ENCODE results near the gene CES4A. TPM values are rescaled to one million over a fixed set of nuclear protein-coding genes. Genes with fewer than 3 reads are reported as not detected.

Gene CES4A
- total and polyA plus RNA-seq, 2 of the 13 experiments (the other 11 are each of a cell fraction or from before 2014, with no cell fraction given) = 0.09 to 0.17 TPM

GRCh38 chr16:66947302-66948065, 40.9 kb upstream of the CES4A start (continued):
- 0 out of 2 replicates have a peak, but pooled peaks have one; percentile 18 for TF ChIP-seq HOMEZ (CRISPR knock-in tag; IDR thresholded peaks at IDR 0.05; ENCODE audit: low read depth)
- TF ChIP-seq MLX (CRISPR knock-in tag; IDR thresholded peaks at IDR 0.05) = 0 out of 2 replicates have a peak, but pooled peaks have one; percentile 28
- no peak for TF ChIP-seq TBL1XR1 (IDR thresholded peaks at IDR 0.05; ENCODE audit: borderline replicate concordance, low read length, partially characterized antibody)
- TF ChIP-seq ZNF800 (CRISPR knock-in tag; IDR thresholded peaks at IDR 0.05) = 0 out of 2 replicates have a peak, but pooled peaks have one; percentile 55
- no peak for TF ChIP-seq ZMYM3 (CRISPR knock-in tag; IDR thresholded peaks at IDR 0.05)
- TF ChIP-seq FOXA3 (CRISPR knock-in tag; IDR thresholded peaks at IDR 0.05) = peak; percentile 44
- TF ChIP-seq ZFP36 (IDR thresholded peaks at IDR 0.05; ENCODE audit: borderline replicate concordance, low read depth, low read length, partially characterized antibody) = peak; percentile 4
- no peak for TF ChIP-seq JARID2 (CRISPR knock-in tag; IDR thresholded peaks at IDR 0.05; ENCODE audit: insufficient replicate concordance)
- 0 out of 2 replicates have a peak, but pooled peaks have one; percentile 34 for TF ChIP-seq RERE (CRISPR knock-in tag; IDR thresholded peaks at IDR 0.05; ENCODE audit: low read depth)
- peak; percentile 36; the same call in 1 of the 2 replicates for TF ChIP-seq FOXK1 (CRISPR knock-in tag; IDR thresholded peaks at IDR 0.05; ENCODE audit: borderline replicate concordance, low read depth)
- TF ChIP-seq MAF1 (CRISPR knock-in tag; IDR thresholded peaks at IDR 0.05; ENCODE audit: borderline replicate concordance) = no peak
- no peak for TF ChIP-seq ZNF260 (CRISPR knock-in tag; IDR thresholded peaks at IDR 0.05; ENCODE audit: borderline replicate concordance, low read depth)
- peak; percentile 71 for TF ChIP-seq XRCC5 (optimal IDR thresholded peaks at IDR 0.05; ENCODE audit: low read length)
- TF ChIP-seq ZFP90 (CRISPR knock-in tag; IDR thresholded peaks at IDR 0.05; ENCODE audit: borderline replicate concordance) = 0 out of 2 replicates have a peak, but pooled peaks have one; percentile 26
- TF ChIP-seq ZBTB49 (CRISPR knock-in tag; IDR thresholded peaks at IDR 0.05; ENCODE audit: borderline replicate concordance) = no peak
